GM10266 (cell line): ENCODE measurements around the gene FXYD6.

ENCODE experiments used
- DNase-seq: peaks from one replicate; pipeline ENCODE4 v3.0.0; 2012; ENCODE audit errors: extremely low spot score
- TF ChIP-seq, protein P1 (sequence below): IDR thresholded peaks from 2 replicates; pipeline ENCODE4 v1.5.1; 2012; ENCODE audit warnings: mild to moderate bottlenecking, low read depth; ENCODE audit not compliant: control insufficient read depth, insufficient read depth; ENCODE audit errors: missing control alignments

FXYD6 gene

DNA sequence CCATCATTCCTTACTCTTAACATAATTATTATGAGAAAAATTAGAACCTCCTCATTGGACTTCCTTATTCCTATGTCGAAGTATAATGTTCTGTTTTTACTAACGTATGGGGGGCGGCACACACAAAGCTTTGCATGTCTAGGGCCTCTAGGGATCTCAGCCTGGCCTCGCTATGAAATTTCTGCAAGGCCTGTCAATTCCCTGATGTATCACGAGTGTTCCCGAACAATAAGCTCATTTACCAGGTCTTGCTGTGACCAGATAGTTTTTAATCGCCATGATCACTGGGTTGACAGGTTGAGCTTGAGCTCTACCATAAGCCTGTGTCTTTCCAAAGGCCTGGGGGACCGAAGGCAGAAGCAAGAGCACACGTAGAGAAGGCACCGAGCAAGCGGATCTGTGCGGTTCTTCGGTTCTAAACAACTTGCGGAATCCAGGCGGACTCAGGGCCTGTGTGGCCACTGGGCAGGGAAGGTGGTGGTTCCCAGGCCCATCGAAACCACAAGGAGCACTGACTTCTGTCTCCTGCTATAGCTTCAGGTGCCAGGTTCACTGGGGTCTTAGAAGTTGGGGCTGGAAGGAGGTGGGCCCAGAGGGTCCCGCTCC lies 41.5 kb downstream of the FXYD6 start:
- no peak for DNase-seq
- TF ChIP-seq, protein P1, sequence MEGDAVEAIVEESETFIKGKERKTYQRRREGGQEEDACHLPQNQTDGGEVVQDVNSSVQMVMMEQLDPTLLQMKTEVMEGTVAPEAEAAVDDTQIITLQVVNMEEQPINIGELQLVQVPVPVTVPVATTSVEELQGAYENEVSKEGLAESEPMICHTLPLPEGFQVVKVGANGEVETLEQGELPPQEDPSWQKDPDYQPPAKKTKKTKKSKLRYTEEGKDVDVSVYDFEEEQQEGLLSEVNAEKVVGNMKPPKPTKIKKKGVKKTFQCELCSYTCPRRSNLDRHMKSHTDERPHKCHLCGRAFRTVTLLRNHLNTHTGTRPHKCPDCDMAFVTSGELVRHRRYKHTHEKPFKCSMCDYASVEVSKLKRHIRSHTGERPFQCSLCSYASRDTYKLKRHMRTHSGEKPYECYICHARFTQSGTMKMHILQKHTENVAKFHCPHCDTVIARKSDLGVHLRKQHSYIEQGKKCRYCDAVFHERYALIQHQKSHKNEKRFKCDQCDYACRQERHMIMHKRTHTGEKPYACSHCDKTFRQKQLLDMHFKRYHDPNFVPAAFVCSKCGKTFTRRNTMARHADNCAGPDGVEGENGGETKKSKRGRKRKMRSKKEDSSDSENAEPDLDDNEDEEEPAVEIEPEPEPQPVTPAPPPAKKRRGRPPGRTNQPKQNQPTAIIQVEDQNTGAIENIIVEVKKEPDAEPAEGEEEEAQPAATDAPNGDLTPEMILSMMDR, result no peak

DNA sequence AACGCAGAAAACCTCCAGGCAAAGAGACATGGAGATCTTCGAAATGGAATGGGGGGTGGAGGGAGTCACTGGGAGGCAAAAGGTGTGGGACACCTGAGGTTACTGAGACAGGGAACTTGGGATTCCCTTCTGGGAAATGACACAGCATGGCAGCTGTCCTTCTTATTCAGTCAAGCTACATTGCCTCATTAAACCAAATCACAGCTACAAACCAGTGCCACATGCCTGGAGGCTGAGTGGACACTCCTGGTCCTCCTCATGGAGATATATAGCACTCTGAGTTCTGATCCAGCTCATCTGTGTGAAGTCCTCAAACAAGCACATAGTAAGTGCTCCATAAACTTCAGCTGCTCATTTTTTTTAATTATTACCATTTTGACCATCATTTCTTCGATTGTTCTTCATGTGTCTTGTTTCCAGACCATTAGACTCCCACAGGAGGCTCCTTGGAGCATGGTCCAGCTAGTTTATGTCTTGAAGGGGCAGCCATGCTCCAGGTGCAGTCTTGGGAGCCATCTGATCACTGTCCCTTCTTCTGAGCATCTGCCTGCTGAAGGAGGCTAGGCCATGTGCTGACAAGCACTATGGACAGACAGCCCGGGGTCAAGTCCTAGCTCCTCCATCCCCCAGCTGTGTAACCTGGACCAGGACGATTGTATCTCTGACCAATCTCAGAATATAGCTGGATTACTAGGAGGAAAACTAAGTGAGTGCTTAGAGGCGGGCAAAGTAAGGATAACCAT lies 42.2 kb downstream of the FXYD6 start:
- TF ChIP-seq, protein P1, result no peak
- no peak for DNase-seq

DNA sequence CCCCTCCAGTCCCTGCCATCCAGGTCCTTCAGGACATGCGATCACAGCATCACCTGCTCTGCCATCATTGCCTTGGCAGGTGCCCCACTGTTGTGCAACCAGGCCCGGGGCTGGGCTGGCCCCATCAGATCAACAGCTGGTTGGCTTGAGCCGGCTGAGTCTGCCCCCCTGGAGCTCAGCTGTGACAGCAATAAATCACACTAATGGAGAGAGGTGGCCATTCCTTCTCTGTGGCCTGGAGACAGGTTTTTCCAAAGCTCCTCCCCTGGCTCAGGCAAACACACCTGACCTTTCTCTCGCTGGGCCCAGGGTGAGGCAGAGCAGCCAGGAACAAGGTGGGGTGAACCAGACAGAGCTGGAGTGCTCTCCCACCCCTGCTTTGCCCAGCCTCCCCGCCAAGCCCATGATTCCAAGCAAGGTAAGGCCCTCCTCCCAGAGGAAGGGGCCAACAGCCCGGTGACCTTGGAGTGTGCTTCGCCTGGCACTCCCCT lies 43.0 kb downstream of the FXYD6 start:
- TF ChIP-seq, protein P1, result no peak
- DNase-seq, result no peak

DNA sequence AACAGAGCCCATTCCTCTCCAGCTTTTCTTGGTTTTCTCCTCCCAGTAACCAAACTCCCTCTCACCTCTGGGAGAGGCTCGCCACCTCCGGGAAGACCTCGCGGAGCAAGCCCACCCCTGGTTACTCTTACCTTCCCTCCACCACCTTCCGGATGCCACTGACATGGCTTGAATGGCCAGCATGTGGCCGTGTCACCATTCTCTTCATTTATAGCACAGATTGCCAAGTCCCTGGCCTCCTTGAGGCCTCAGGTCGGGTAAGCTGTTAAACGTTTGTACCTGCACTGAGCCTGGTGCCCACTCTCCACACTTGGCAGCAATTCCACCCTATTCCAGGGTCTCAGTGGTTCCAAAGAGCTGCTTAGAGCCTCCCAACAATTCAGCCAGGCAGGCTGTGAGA lies 43.9 kb downstream of the FXYD6 start:
- DNase-seq, result no peak
- TF ChIP-seq, protein P1, result no peak

DNA sequence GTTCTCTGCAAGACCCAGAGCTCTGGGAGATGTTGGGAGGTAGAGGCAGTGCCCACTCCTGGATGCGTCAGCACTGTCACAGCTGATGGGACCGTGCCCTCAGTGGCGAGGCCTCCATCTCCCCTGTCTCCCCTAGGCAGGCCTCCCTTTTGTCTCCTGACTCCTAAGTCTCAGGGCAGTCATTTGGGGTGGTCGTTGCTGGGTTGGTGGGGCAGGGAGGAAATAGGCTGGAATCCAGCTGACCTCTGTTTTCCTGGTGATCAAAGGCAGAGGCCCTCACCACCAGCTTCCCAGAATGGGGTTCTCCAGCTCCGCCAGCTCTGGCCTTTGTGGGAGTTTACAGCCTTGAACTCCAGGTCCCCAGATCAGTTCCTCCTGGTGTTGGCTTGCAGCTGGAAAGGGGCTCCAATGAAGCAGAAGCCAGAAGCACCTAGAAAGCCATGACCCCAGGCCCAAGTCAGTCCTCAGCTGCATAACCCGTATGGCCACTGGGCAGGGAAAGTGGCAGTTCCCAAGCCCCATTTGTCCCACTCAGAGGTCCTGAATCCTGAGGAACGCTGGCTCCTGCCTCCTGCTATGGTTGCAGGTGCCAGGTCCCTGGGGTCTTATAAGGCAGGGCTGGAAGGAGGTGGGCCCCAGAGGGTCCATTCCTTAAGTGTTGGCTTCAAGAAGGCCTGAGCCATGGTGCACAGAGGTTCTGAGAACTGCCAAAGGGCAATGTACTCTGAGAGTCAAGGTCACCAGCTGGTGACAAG lies 44.6 kb downstream of the FXYD6 start:
- TF ChIP-seq, protein P1, result no peak

DNA sequence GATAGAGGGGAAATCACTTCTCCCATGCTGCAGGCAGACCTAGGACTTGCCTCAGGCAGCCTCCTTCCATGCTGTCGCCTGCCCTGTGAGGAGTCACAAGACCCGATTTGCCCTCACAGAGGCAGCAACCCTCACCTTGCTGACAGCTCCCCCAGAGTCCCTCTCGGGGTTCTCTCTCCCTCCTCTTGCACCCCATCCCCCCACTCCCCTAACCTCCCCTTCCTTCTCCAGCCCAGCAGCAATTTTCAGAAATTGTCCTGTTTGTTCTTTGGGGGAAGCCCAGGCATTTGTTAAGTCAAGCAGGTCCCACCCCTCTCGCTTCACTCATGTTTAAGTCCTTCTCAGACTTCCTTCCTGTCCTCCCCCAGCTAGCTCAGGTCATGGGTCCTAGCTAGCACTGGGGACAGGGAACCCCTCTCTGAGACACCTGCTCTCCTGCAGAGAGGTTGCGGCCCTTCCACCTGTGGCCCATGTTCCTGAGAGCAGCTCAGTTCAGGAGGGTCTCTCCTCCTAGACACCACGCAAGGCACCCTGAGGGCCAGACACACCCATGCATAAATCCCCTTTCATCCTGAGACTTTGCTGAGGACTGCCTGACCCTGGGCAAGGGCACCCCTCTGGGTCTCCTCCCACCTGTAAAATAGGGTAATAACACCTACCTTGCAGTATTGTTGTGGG lies 45.6 kb downstream of the FXYD6 start:
- TF ChIP-seq, protein P1, result no peak
- no peak for DNase-seq

More for the DNA sequence above, 44.6 kb downstream of the FXYD6 start:
- DNase-seq, result no peak
